ENCODE results near the gene RUBCNL. TPM values are rescaled to one million over a fixed set of nuclear protein-coding genes. Genes with fewer than 3 reads are reported as not detected.

Gene RUBCNL
- polyA plus RNA-seq, 1 of the 3 experiments (the other 2 are of a cell fraction), result 0.07 TPM

- WGBS (ENCODE audit: low lambda C conversion rate), result 82% methylated on average over 8 of the region's 8 CpGs
- CTCF ChIA-PET, result interaction anchor here (0.7 kb wide), 1 partner anchor 1580 kb away, joined by 4 read pairs; no protein-coding TSS in a partner anchor
These were observed 17.0 kb upstream of the RUBCNL start for GRCh38 chr13:46403851-46404732.

DNA sequence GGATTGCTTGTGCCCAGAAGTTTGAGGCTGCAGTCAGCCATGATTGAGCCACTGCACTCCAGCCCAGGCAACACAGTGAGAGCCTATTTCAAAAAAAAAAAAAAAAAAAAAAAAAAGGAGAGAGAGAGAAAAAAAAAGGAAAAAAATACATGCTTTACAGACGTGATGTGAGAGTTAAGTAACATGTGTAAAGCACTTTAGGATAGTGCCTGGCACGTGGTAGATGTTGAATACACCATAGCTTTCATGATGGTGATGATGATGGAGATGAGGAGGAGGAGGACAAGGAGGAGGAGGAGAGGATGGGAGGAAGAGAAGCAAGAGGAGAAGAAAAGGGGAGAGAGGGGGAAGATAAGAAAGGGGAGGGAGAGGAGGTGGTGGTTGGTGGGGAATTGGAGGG is 15.1 kb upstream of the RUBCNL start:
- CTCF ChIA-PET, result no interaction called here
- Histone ChIP-seq H3K27me3 (ENCODE audit: insufficient read depth) (no peaks in the 10 kb centered on the region), H3F3A (replicated peaks; ENCODE audit: insufficient read depth) (no peaks in the 10 kb centered on the region), H3K4me1 (ENCODE audit: control insufficient read depth in 1 of 2, insufficient read depth in 2 of 2, low read depth in 1 of 2, low read length in 1 of 2) (peaks cover 0 to 3% of the 10 kb centered on the region in 2 experiments; a peak in 2 of 4 replicates), H3K79me2 (ENCODE audit: insufficient read depth) (no peaks in the 10 kb centered on the region), H3K27ac (ENCODE audit: low read depth in 2 of 2, low read length in 1 of 2) (no peak overlapping the region), H3K4me3 (ENCODE audit: low read depth in 2 of 2, low read length in 1 of 2) (no peak overlapping the region), H3K9me3 (no peaks in the 10 kb centered on the region), H4K20me1 (ENCODE audit: insufficient read depth) (no peaks in the 10 kb centered on the region), H2AFZ (ENCODE audit: low read depth) (no peak overlapping the region), H3K9me2 (no peaks in the 10 kb centered on the region), H3K9ac (no peak overlapping the region), H3K36me3 (replicated peaks in 1 of 2; ENCODE audit: control insufficient read depth in 1 of 2, insufficient read depth in 2 of 2, low read length in 1 of 2) (no peaks in the 10 kb centered on the region), H3K4me2 (no peak overlapping the region)
- POLR2A ChIA-PET, result no interaction called here
- WGBS (ENCODE audit: low lambda C conversion rate), result 26% methylated on average over 2 of the region's 2 CpGs
- DNase-seq, result no peak
- no peak for TF ChIP-seq TAF1 (IDR thresholded peaks at IDR 0.05; ENCODE audit: borderline replicate concordance, low read depth, low read length)
- TF ChIP-seq FOXM1 (IDR thresholded peaks at IDR 0.05; ENCODE audit: low read depth), result no peak
- TF ChIP-seq, protein P1, sequence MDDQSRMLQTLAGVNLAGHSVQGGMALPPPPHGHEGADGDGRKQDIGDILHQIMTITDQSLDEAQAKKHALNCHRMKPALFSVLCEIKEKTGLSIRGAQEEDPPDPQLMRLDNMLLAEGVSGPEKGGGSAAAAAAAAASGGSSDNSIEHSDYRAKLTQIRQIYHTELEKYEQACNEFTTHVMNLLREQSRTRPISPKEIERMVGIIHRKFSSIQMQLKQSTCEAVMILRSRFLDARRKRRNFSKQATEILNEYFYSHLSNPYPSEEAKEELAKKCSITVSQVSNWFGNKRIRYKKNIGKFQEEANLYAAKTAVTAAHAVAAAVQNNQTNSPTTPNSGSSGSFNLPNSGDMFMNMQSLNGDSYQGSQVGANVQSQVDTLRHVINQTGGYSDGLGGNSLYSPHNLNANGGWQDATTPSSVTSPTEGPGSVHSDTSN (IDR thresholded peaks at IDR 0.05), result no peak
- no peak for TF ChIP-seq POLR2AphosphoS5 (IDR thresholded peaks at IDR 0.05; ENCODE audit: low read depth, low read length)
- no peak for TF ChIP-seq RCOR1 (IDR thresholded peaks at IDR 0.05; ENCODE audit: low read length)
- TF ChIP-seq TEAD4 (IDR thresholded peaks at IDR 0.05; ENCODE audit: borderline replicate concordance, insufficient read depth), result no peak

More at GRCh38 chr13:46403851-46404732, 17.0 kb upstream of the RUBCNL start:
- no peaks in the 10 kb centered on the region for H3F3A ChIP-seq (replicated peaks; ENCODE audit: insufficient read depth)
- TF ChIP-seq SMC3 (IDR thresholded peaks at IDR 0.05; ENCODE audit: low read depth, low read length) (no peak), MXI1 (IDR thresholded peaks at IDR 0.05; ENCODE audit: low read depth, low read length) (no peak), EZH2phosphoT487 (IDR thresholded peaks at IDR 0.05; ENCODE audit: borderline replicate concordance, low read depth) (no peak), NFIC (IDR thresholded peaks at IDR 0.05; ENCODE audit: borderline replicate concordance) (no peak), YY1 (IDR thresholded peaks at IDR 0.05; ENCODE audit: low read depth) (no peak), REST (IDR thresholded peaks at IDR 0.05; ENCODE audit: low read depth, low read length) (no peak), RAD21 (IDR thresholded peaks at IDR 0.05; ENCODE audit: low read length) (no peak), TEAD4 (IDR thresholded peaks at IDR 0.05; ENCODE audit: borderline replicate concordance, insufficient read depth) (no peak), RFX5 (IDR thresholded peaks at IDR 0.05; ENCODE audit: low read length) (no peak), FOXJ3 (CRISPR knock-in tag; IDR thresholded peaks at IDR 0.05) (no peak), TAF1 (IDR thresholded peaks at IDR 0.05; ENCODE audit: borderline replicate concordance, low read depth, low read length) (no peak)
- peaks cover 0 to 3% of the 10 kb centered on the region in 2 experiments; a peak in 2 of 4 replicates for H3K4me1 ChIP-seq (ENCODE audit: control insufficient read depth in 1 of 2, insufficient read depth in 2 of 2, low read depth in 1 of 2, low read length in 1 of 2)
- H3K27me3 ChIP-seq (ENCODE audit: insufficient read depth), result no peaks in the 10 kb centered on the region
- no peak overlapping the region for H3K9ac ChIP-seq
- no peak overlapping the region for H3K4me2 ChIP-seq
- POLR2A ChIA-PET, result no interaction called here
- no peak overlapping the region for H3K4me3 ChIP-seq (ENCODE audit: low read depth in 2 of 2, low read length in 1 of 2)
- H3K27ac ChIP-seq (ENCODE audit: low read depth in 2 of 2, low read length in 1 of 2), result no peak overlapping the region
- DNase-seq, result no peak
- H3K9me3 ChIP-seq, result no peaks in the 10 kb centered on the region
- H2AFZ ChIP-seq (ENCODE audit: low read depth), result no peak overlapping the region
- H3K9me2 ChIP-seq, result no peaks in the 10 kb centered on the region
- no peaks in the 10 kb centered on the region for H3K79me2 ChIP-seq (ENCODE audit: insufficient read depth)
- no peaks in the 10 kb centered on the region for H3K36me3 ChIP-seq (replicated peaks in 1 of 2; ENCODE audit: control insufficient read depth in 1 of 2, insufficient read depth in 2 of 2, low read length in 1 of 2)
- H4K20me1 ChIP-seq (ENCODE audit: insufficient read depth), result no peaks in the 10 kb centered on the region
